HG03064 (cell line): Measurements from ENCODE around the gene RAB26.

Experiments
- ATAC-seq: cut with Tn5 transposase; IDR thresholded peaks from one replicate; pipeline ENCODE4 v1.9.1; 2021; ENCODE audit warnings: low read depth; ENCODE audit not compliant: unreplicated experiment

The RAB26 gene

GRCh38 chr16:2176047-2176446 is 27.6 kb downstream of the RAB26 start:
- ATAC-seq: no peak

GRCh38 chr16:2177101-2177500 is 28.7 kb downstream of the RAB26 start:
- no peak for ATAC-seq

DNA sequence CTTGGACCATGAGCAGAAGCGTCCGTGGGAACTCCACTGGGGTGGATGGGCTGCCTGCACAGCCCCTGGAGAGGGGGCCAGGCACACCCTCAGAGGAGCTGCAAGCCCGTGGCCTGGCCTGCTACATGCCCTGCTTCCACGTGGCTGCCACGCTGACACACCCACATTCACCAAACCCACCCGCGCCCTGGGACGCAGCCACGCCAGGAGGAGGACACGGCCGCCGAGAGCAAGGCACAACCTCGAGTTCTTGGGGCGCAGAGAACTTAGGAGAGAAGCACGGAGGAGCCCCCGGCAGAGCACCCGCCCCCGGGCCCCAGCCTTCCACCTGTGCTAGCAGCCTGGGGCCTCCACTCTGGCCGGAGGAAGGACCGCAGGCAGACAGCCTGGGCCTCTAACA is 29.1 kb downstream of the RAB26 start:
- ATAC-seq: no peak

DNA sequence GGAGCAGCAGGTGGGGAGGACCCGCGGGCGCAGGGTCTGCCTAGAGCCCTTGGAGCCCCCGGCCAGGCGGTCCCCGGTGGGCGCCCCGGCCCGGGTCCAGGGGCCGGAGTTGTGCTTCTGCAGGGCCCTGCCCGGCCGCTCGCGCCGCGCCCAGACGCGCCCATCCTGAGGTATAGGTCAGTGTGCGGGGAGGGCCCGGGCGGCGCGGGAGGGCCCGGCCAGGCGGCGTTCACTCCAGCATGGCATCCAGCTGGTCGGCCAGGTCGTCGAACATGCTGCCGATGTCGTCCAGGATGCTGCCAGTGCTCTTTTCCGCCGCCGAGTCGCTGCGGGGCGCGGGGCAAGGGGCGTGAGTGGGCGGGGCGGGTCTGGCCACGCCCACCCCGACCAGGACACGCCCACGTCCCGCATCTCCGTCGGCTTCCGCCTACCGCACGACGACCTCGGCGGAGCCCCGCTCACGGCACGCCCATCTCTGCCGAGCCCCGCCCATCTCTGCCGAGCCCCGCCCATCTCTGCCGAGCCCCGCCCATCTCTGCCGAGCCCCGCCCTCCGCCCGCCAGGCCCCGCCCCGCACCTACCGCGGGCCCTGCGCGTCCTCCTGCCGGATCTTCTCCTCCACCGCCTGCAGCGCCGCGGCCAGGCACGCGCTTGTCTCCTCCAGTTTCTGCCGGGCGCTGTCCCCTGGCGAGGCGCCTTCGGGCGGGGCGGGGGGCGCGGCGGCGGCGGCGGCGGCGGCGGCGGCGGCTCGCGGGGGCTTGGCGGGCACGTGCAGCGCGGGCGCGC is 30.1 kb downstream of the RAB26 start:
- no peak for ATAC-seq

DNA sequence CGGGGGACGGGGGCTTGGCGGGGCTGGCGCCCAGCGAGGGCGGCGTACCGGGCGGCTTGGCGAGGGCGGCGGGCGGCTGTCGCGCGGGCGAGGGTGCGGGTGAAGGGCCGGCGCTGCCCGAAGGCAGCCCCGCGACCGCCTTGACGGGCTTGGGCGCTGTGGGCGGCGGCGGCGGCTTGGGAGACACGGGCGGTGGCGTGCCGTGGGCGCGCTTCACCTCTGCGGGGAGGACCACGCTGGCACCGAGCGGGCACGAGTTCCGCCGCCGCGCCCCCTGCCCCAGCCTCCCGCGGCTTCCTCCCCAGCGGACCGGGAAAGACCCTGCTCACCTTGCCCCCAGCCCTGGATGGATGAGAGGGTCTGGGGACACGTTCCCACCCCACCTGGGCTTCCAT is 30.7 kb downstream of the RAB26 start:
- ATAC-seq: no peak

- ATAC-seq: no peak
These were observed 31.2 kb downstream of the RAB26 start for GRCh38 chr16:2179576-2179975.

GRCh38 chr16:2180461-2180860 is 32.0 kb downstream of the RAB26 start:
- ATAC-seq: no peak

DNA sequence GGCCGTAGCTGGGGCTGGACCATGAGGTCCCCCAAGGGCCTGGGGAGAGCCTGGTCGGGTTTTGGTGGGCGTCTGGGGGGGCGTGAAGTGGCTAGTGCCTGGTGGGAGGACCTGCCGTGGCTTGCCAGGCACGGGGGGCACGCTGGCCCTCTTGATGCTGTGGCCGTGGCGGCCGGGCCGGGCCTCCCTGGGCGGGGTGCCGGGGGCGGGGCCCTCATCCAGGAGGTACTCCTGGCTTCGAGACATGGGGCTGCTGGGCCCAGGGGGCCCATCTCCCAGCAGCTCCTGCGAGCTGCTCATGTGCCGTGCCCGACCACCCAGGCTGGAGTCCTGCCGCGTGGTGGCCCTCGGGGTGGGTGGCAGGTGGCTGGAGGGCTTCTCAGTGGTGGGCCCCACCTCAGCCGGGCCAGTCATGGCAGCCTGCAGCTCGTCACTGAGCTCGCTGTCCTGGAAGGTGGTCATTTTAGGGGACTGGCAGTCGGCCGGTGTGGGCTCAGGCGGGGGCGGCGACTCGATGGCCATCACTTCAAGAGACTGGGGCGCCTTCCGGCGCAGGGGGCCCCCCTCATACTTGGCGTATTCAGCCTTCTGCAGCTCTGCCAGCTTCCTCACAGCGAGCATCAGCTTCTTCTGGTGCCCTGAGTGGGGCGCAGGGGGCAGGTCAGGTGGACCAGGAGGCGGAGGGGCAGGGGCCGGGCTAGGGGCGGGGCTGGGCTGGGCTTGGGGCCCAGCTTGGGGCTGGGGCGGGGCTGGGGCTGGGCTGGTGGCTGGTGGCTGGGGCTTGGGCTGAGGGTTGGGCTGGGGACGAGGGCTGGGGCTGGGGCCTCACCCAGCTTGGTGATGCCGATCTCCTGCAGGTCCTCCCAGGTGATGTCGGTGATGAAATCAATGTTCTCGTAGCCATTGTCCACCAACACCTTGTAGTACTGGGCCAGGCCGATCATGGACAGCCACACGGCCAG is 32.8 kb downstream of the RAB26 start:
- ATAC-seq: no peak

GRCh38 chr16:2181952-2182351 is 33.5 kb downstream of the RAB26 start:
- no peak for ATAC-seq

DNA sequence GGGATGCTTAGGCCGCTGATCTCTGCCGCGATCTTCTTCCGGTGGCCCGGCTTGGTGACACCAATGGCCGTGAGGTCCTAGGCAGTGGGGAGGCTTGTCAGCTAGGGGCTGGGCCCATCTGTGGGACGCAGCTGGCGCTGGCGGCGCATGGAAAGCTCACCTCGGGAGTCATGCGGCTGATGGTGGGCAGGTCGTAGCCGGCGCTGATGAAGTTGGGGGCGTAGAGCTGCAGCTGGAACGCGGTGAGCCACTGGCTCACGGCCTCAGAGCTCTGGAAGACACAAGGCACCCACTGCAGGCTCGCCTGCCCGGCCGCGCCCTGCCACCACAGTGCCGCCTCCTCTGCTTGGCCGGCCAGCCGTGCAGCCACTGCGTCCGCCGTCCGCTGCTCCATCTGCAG is 35.2 kb downstream of the RAB26 start:
- ATAC-seq: no peak

DNA sequence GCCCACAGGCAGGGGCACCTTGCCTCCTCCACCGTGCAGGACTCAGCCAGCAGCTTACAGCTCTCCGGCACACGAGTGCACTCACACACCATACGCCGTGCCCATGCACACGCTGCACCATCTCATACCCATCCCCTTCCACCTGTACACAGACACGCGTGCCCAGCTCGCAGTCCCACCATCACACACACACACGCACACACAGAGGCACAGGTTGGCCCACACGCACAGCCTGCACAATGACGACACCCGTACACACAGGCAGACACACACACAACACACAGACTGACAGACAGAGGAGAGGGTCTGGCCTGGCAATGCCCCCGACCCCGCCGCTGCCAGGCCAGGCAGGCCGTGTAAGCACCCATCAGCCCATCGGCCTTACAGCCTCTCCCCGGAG is 35.9 kb downstream of the RAB26 start:
- ATAC-seq: no peak

- no peak for ATAC-seq
These were observed 36.5 kb downstream of the RAB26 start for GRCh38 chr16:2184962-2185361.

DNA sequence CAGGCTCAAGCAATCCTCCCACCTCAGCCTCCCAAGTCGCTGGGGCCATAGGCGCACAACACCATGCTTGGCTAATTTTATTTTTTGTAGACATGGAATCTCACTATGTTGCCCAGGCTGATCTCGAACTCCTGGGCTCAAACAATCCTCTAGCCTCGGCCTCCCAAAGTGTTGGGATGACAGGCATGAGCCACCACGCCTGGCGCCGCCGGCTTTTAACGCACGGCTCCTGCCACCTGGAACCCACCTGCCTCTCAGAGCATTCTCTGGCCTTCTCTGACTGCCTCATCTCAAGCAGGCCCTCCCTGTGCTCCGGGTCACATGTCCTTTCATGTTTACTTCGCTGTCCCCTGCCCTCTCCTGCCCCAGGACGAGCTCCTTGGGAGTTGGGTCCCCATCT is 37.6 kb downstream of the RAB26 start:
- no peak for ATAC-seq

DNA sequence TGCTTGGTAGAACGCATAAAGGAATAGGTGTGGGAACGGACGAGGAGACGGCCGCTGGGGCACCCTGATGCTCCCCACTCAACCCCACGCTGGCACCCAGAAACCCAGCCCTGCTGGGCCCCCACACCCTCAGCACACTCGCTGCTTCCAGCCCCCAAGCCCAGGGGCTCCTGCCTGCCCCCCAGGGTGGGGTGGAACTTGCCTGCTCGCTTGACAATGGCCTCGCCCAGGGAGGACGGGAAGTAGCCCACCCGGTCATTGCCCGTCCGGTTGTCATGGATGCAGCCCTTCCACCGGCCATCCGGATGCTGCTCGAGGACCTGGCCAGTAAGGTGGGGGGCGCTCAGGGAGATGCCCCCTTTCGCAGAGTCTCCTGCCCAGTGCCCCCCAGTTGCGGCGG is 38.1 kb downstream of the RAB26 start:
- no peak for ATAC-seq

- ATAC-seq: no peak
These were observed 38.8 kb downstream of the RAB26 start for GRCh38 chr16:2187212-2187611.

- ATAC-seq: no peak
These were observed 40.0 kb downstream of the RAB26 start for GRCh38 chr16:2188395-2188794.

DNA sequence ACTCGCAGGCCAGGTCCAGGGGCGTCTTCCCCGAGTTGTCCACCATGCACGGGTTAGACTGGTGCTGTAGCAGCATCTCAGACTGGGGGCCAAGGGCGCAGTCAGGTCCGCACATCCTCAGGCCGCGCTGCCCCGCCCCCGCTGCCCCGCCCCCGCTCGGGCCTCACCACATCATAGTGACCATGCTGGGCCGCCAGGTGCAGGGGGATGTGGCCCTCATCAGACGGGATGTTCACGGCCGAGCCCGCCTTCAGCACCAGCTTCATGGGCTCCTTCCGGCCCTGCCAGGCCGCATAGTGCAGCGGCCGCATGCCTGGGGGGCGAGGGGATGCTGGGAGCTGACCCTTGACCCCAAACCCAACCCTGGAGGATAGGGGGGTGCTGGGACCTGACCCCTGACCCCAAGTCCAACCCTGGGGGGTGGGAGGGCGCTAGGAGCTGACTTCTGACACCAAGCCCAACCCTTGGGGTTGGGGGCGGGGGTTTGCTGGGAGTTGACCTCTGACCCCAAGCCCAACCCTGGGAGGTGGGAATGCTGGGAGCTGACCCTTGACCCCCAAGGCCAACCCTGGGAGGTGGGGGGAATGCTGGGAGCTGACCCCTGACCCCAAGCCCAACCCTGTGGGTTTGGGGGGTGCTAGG is 40.9 kb downstream of the RAB26 start:
- ATAC-seq: no peak

DNA sequence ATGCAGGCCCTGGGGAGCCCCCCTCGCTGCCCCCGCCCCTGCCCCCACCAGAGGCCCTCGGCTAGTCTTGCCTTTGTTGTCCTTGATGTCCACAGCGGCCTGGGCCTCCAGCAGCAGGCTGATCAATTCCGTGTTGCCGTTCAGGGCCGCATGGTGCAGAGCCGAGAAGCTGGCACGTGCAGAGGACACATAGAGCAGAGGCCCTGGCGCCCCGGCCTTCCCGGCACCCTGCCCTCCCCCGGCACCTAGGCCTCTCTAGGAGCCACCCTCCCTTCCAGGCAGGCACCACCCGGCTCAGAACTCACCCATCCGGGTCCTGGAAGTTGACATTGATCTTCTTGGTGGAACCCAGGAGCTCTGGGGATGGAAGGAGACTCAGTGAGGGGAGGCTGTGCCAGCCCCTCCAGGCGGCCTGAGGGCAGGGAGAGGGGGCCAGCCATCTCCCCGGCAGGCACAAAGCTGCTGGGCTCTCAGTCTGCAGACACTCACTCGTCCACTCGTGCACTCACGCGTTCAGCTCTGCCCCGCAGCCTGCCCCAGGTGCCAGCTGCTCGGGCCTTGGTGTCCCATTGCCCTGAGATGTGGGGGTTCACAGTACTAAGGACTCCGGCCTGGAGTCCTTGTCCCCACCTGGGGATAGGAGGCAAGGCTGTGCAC is 41.7 kb downstream of the RAB26 start:
- no peak for ATAC-seq

GRCh38 chr16:2190659-2191445 is 42.4 kb downstream of the RAB26 start:
- ATAC-seq: no peak

DNA sequence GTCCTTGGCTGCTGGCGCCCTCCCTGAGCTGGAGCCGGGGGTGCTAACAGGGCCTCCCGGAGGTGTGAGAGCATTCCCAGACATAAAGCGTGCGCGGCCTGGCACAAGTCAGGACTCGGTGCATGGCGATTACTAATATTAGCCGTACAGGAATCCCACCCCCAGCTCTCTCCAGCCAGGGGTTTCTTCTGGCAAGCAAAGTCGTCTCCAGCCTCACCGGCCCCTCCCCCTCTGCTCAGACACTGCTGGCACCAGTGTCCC is 43.0 kb downstream of the RAB26 start:
- no peak for ATAC-seq
